ENCODE results near the gene PPFIA3. TPM values are rescaled to one million over a fixed set of nuclear protein-coding genes. Genes with fewer than 3 reads are reported as not detected.

The PPFIA3 gene
- total and polyA plus RNA-seq, 2 of the 8 experiments (the other 6 are each of a cell fraction or from before 2014, with no cell fraction given): 15.9 to 25.3 TPM

GRCh38 chr19:49081273-49081672 is 38.1 kb upstream of the PPFIA3 start:
- Histone ChIP-seq H3K4me3 (ENCODE audit: extremely low read depth in 1 of 4, insufficient read depth in 2 of 4, low read depth in 3 of 4, low read length in 4 of 4) (no peak overlapping the region), H3K14ac (ENCODE audit: insufficient read length) (no peak overlapping the region), H2BK5ac (ENCODE audit: low read depth, low read length) (no peak overlapping the region), H3K27me3 (replicated peaks in 1 of 4; ENCODE audit: control insufficient read depth in 3 of 4, extremely low read depth in 1 of 4, insufficient read depth in 3 of 4, low read length in 3 of 4) (peaks cover 0 to 3% (median 0%) of the 10 kb centered on the region in 4 experiments; a peak in 1 of 7 replicates), H4K20me1 (replicated peaks in 1 of 2; ENCODE audit: control insufficient read depth in 1 of 2, insufficient read depth in 2 of 2, low read length in 2 of 2) (peaks cover 1 to 2% of the 10 kb centered on the region in 2 experiments), H3K27ac (ENCODE audit: low read depth, low read length) (no peak overlapping the region), H4K5ac (ENCODE audit: insufficient read length, low read depth, low read length) (no peak overlapping the region), H3K18ac (ENCODE audit: extremely low read depth, low read length) (no peak overlapping the region), H3K4me1 (replicated peaks in 1 of 4; ENCODE audit: control insufficient read depth in 3 of 4, insufficient read depth in 4 of 4, low read length in 3 of 4) (peaks cover under 1 to 2% (median 1%) of the 10 kb centered on the region in 4 experiments), H3K4me2 (ENCODE audit: insufficient read depth in 1 of 2, low read depth in 2 of 2, low read length in 2 of 2) (no peak overlapping the region), H3K23me2 (ENCODE audit: low read depth, low read length) (peaks cover 12% of the 10 kb centered on the region; the same call in 1 of the 2 replicates), H3K36me3 (ENCODE audit: control insufficient read depth in 2 of 4, insufficient read depth in 4 of 4, low read length in 3 of 4) (peaks cover 0 to under 1% (median 0%) of the 10 kb centered on the region in 4 experiments; a peak in 1 of 8 replicates), H3K23ac (ENCODE audit: insufficient read length) (no peak overlapping the region), H4K8ac (ENCODE audit: extremely low read depth, insufficient read depth, low read length) (no peak overlapping the region), H3K79me2 (ENCODE audit: control insufficient read depth in 1 of 2, insufficient read depth in 2 of 2, low read length in 2 of 2) (peaks cover 7 to 8% of the 10 kb centered on the region in 2 experiments), H2BK15ac (ENCODE audit: low read length) (no peak overlapping the region), H3K79me1 (ENCODE audit: low read depth, low read length) (no peaks in the 10 kb centered on the region), H2BK20ac (ENCODE audit: low read length) (no peak overlapping the region), H3K56ac (replicated peaks; ENCODE audit: insufficient read length, low read depth, low read length) (no peak overlapping the region), H2AFZ (ENCODE audit: low read length) (no peak overlapping the region), H3K9ac (replicated peaks in 1 of 4; ENCODE audit: extremely low read depth in 1 of 4, low read depth in 3 of 4, low read length in 3 of 4) (no peak overlapping the region), H2BK12ac (ENCODE audit: low read depth, low read length) (no peak overlapping the region), H2BK120ac (replicated peaks; ENCODE audit: low read depth, low read length) (no peak overlapping the region), H3K9me3 (ENCODE audit: insufficient read depth in 2 of 2, low read depth in 1 of 2, low read length in 1 of 2) (no peaks in the 10 kb centered on the region), H4K91ac (replicated peaks; ENCODE audit: insufficient read length, low read length) (no peak overlapping the region), H2AK5ac (ENCODE audit: low read depth, low read length) (no peak overlapping the region), H3K4ac (replicated peaks; ENCODE audit: insufficient read length, low read depth, low read length) (no peak overlapping the region)
- DNase-seq (ENCODE audit: low read depth in 1 of 2, low spot score in 2 of 2) (no peak), FAIRE-seq (no peak)
- POLR2A ChIA-PET (ENCODE audit: partially characterized antibody): no interaction called here
- WGBS, 2 experiments (ENCODE audit: extremely low coverage in 1 of 2, insufficient coverage in 1 of 2, insufficient read length in 1 of 2, insufficient replicate concordance in 2 of 2, low coverage in 1 of 2, low lambda C conversion rate in 2 of 2, missing lambda C conversion rate in 1 of 2): 90% methylated on average over 1 of the region's 1 CpG; no CpG with 5 or more reads in 1 of the 2 experiments
- CTCF ChIA-PET (ENCODE audit: partially characterized antibody): interaction anchor here (0.9 to 2.2 kb wide), 4 partner anchors 7 to 117 kb away, joined by 4 to 6 read pairs (median 5); no protein-coding TSS in a partner anchor
- TF ChIP-seq SIN3A (conservative IDR thresholded peaks at IDR 0.05 in 1 of 2, IDR thresholded peaks at IDR 0.05 in 1 of 2; ENCODE audit: low read depth in 1 of 2, low read length in 2 of 2) (no peak), EP300 (IDR thresholded peaks at IDR 0.05; ENCODE audit: borderline replicate concordance in 1 of 2, low read depth in 2 of 2, low read length in 2 of 2) (no peak), CBX5 (IDR thresholded peaks at IDR 0.05; ENCODE audit: low read depth, low read length) (no peak), PHF8 (conservative IDR thresholded peaks at IDR 0.05; ENCODE audit: low read depth, low read length) (no peak), ZNF274 (IDR thresholded peaks at IDR 0.05; ENCODE audit: borderline replicate concordance, extremely low read depth, low read length) (no peak), SP2 (IDR thresholded peaks at IDR 0.05; ENCODE audit: low read length) (no peak), RBBP5 (IDR thresholded peaks at IDR 0.05; ENCODE audit: borderline replicate concordance, low read depth, low read length) (no peak), RFX5 (IDR thresholded peaks at IDR 0.05; ENCODE audit: borderline replicate concordance, low read depth, low read length) (no peak), NANOG (IDR thresholded peaks at IDR 0.05; ENCODE audit: insufficient read depth, low read depth, low read length, poor library complexity, severe bottlenecking) (no peak), TAF7 (optimal IDR thresholded peaks at IDR 0.05; ENCODE audit: borderline replicate concordance, low read depth, low read length) (no peak)
- TF ChIP-seq, protein P1, sequence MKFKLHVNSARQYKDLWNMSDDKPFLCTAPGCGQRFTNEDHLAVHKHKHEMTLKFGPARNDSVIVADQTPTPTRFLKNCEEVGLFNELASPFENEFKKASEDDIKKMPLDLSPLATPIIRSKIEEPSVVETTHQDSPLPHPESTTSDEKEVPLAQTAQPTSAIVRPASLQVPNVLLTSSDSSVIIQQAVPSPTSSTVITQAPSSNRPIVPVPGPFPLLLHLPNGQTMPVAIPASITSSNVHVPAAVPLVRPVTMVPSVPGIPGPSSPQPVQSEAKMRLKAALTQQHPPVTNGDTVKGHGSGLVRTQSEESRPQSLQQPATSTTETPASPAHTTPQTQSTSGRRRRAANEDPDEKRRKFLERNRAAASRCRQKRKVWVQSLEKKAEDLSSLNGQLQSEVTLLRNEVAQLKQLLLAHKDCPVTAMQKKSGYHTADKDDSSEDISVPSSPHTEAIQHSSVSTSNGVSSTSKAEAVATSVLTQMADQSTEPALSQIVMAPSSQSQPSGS (IDR thresholded peaks at IDR 0.05; ENCODE audit: low read length): no peak

Measured in H1 (cell line).